ENCODE data around the gene RNASE4. TPM values are rescaled to one million over a fixed set of nuclear protein-coding genes. Genes with fewer than 3 reads are reported as not detected.
A peak's percentile ranks its signal among the peaks of the same experiment; 100 is the strongest.

RNASE4 gene
- total RNA-seq, 1 donor from 2014 or later, result 2.6 TPM

GRCh38 chr14:20679907-20680306, 4.5 kb upstream of the RNASE4 start:
- Mint-ChIP-seq H3K36me3 (ENCODE audit: low read depth) (no peaks in the 10 kb centered on the region), H3K4me3 (no peak overlapping the region), H3K4me1 (peaks cover 3% of the 10 kb centered on the region), H3K27ac (ENCODE audit: unreplicated experiment) (no peak overlapping the region), H3K27me3 (ENCODE audit: low read depth) (peaks cover 36% of the 10 kb centered on the region), H3K9me3 (no peaks in the 10 kb centered on the region)
- DNase-seq (ENCODE audit: low read depth, low spot score), result no peak
- no peak for TF ChIP-seq CTCF (conservative IDR thresholded peaks at IDR 0.05)

- DNase-seq (ENCODE audit: low read depth, low spot score), result no peak
- Mint-ChIP-seq H3K27me3 (ENCODE audit: low read depth) (peaks cover 39% of the 10 kb centered on the region), H3K9me3 (no peaks in the 10 kb centered on the region), H3K4me3 (no peak overlapping the region), H3K36me3 (ENCODE audit: low read depth) (no peaks in the 10 kb centered on the region), H3K27ac (ENCODE audit: unreplicated experiment) (no peak overlapping the region), H3K4me1 (peaks cover 8% of the 10 kb centered on the region)
- TF ChIP-seq CTCF (conservative IDR thresholded peaks at IDR 0.05), result no peak
Measured at GRCh38 chr14:20680363-20680762, 4.0 kb upstream of the RNASE4 start.

- H3K27ac Mint-ChIP-seq (ENCODE audit: unreplicated experiment), result no peak overlapping the region
- no peaks in the 10 kb centered on the region for H3K36me3 Mint-ChIP-seq (ENCODE audit: low read depth)
- H3K27me3 Mint-ChIP-seq (ENCODE audit: low read depth), result peaks cover 33% of the 10 kb centered on the region
- no peak for DNase-seq (ENCODE audit: low read depth, low spot score)
- H3K4me1 Mint-ChIP-seq, result peaks cover 8% of the 10 kb centered on the region
- no peak for TF ChIP-seq CTCF (conservative IDR thresholded peaks at IDR 0.05)
- H3K9me3 Mint-ChIP-seq, result no peaks in the 10 kb centered on the region
- no peak overlapping the region for H3K4me3 Mint-ChIP-seq
Measured at GRCh38 chr14:20680843-20681347, 3.5 kb upstream of the RNASE4 start.

- H3K9me3 Mint-ChIP-seq, result no peaks in the 10 kb centered on the region
- peaks cover 8% of the 10 kb centered on the region for H3K4me1 Mint-ChIP-seq
- H3K27ac Mint-ChIP-seq (ENCODE audit: unreplicated experiment), result no peak overlapping the region
- H3K36me3 Mint-ChIP-seq (ENCODE audit: low read depth), result no peaks in the 10 kb centered on the region
- TF ChIP-seq CTCF (conservative IDR thresholded peaks at IDR 0.05), result no peak
- H3K4me3 Mint-ChIP-seq, result no peak overlapping the region
- peak; percentile 87 for DNase-seq (ENCODE audit: low read depth, low spot score)
- H3K27me3 Mint-ChIP-seq (ENCODE audit: low read depth), result peaks cover 27% of the 10 kb centered on the region
Measured at GRCh38 chr14:20681348-20682126, 2.8 kb upstream of the RNASE4 start.

GRCh38 chr14:20682127-20682434, 2.3 kb upstream of the RNASE4 start:
- Mint-ChIP-seq H3K9me3 (no peaks in the 10 kb centered on the region), H3K36me3 (ENCODE audit: low read depth) (no peaks in the 10 kb centered on the region), H3K27me3 (ENCODE audit: low read depth) (peaks cover 22% of the 10 kb centered on the region), H3K4me3 (no peak overlapping the region), H3K4me1 (peaks cover 8% of the 10 kb centered on the region), H3K27ac (ENCODE audit: unreplicated experiment) (no peak overlapping the region)
- no peak for TF ChIP-seq CTCF (conservative IDR thresholded peaks at IDR 0.05)
- no peak for DNase-seq (ENCODE audit: low read depth, low spot score)
